ENCODE measurements around the gene PIAS2. TPM values are rescaled to one million over a fixed set of nuclear protein-coding genes. Genes with fewer than 3 reads are reported as not detected.

The PIAS2 gene
- total and polyA plus RNA-seq, 9 of the 15 experiments (the other 6 are each of a cell fraction or from before 2014, with no cell fraction given), result 2.9 to 23.9 (median 12.0) TPM

- TF ChIP-seq PATZ1 (CRISPR knock-in tag; IDR thresholded peaks at IDR 0.05; ENCODE audit: borderline replicate concordance) (no peak), ZNF644 (tag; IDR thresholded peaks at IDR 0.05; ENCODE audit: low read depth) (no peak), ATF7 (IDR thresholded peaks at IDR 0.05) (peak; percentile 12; the same call in 1 of the 2 replicates), GTF3C2 (IDR thresholded peaks at IDR 0.05; ENCODE audit: borderline replicate concordance, extremely low read depth, insufficient read length) (no peak), ZC3H11A (IDR thresholded peaks at IDR 0.05; ENCODE audit: low read depth, low read length) (no peak), MBD1 (CRISPR knock-in tag; IDR thresholded peaks at IDR 0.05) (no peak), HNRNPK (IDR thresholded peaks at IDR 0.05; ENCODE audit: low read depth, low read length, poor library complexity, severe bottlenecking) (peak; percentile 43), WHSC1 (IDR thresholded peaks at IDR 0.05; ENCODE audit: low read length) (no peak), LARP7 (IDR thresholded peaks at IDR 0.05) (no peak), POLR2B (IDR thresholded peaks at IDR 0.05; ENCODE audit: low read depth, partially characterized antibody) (no peak), ZNF232 (CRISPR knock-in tag; IDR thresholded peaks at IDR 0.05) (no peak), ZNF263 (CRISPR knock-in tag; IDR thresholded peaks at IDR 0.05; ENCODE audit: borderline replicate concordance) (0 out of 2 replicates have a peak, but pooled peaks have one; percentile 21), NFXL1 (CRISPR knock-in tag; IDR thresholded peaks at IDR 0.05) (no peak), ZNF24 (IDR thresholded peaks at IDR 0.05) (no peak), RBBP5 (IDR thresholded peaks at IDR 0.05; ENCODE audit: borderline replicate concordance, insufficient read depth, low read length, poor library complexity, severe bottlenecking) (peak; percentile 79), CTCF (IDR thresholded peaks at IDR 0.05 in 2 of 3, conservative IDR thresholded peaks at IDR 0.05 in 1 of 3; ENCODE audit: insufficient read depth in 2 of 3, low read depth in 1 of 3, low read length in 3 of 3) (no peak), RCOR1 (IDR thresholded peaks at IDR 0.05; ENCODE audit: borderline replicate concordance in 1 of 2, low read depth in 2 of 2, low read length in 2 of 2) (no peak; a peak in 1 of 4 replicates)
Observed at GRCh38 chr18:46917108-46917802, at the start of gene PIAS2, which contains the start of gene KATNAL2 (continued).
